Right cardiac atrium (tissue), 5 donors: ENCODE data around the gene NOD2. TPM values are rescaled to one million over a fixed set of nuclear protein-coding genes. Genes with fewer than 3 reads are reported as not detected.
A peak's percentile ranks its signal among the peaks of the same experiment; 100 is the strongest.

Source experiments
- ATAC-seq, 2 donors: fragments of 200-7000 bp; cut with Tn5 transposase; one replicate each; pipeline versions ENCODE4 v1.8.0 to v1.9.1; 2020; ENCODE audit warnings: moderate library complexity in 2 of 2, mild to moderate bottlenecking in 1 of 2
- DNase-seq, 3 donors: peaks; one replicate each; pipeline ENCODE4 v3.0.0-alpha.2; 2020
- H3K27ac ChIP-seq: one replicate; pipeline ENCODE4 v1.5.1; 2013; ENCODE audit warnings: mild to moderate bottlenecking, low read length, control low read depth, moderate library complexity
- H3K27me3 ChIP-seq: one replicate; pipeline ENCODE4 v1.6.1; 2013; ENCODE audit not compliant: control insufficient read depth, insufficient read depth
- H3K4me1 ChIP-seq: one replicate; pipeline ENCODE4 v1.6.1; 2013; ENCODE audit warnings: low read length; ENCODE audit not compliant: control insufficient read depth, insufficient read depth
- H3K4me3 ChIP-seq: one replicate; pipeline ENCODE4 v1.5.1; 2013; ENCODE audit warnings: low read length, control low read depth
- H3K9me3 ChIP-seq: one replicate; pipeline ENCODE4 v1.6.1; 2013; ENCODE audit warnings: low read length; ENCODE audit not compliant: control insufficient read depth
- WGBS: extraction: QIAGEN DNeasy Blood & Tissue Kit; methylation state at CpG from one replicate; pipeline ENCODE4 v1.1.7; 2013; 5-methylcytosine and 5-hydroxymethylcytosine counted together
- intact Hi-C, 4 donors: fragments of 100-400 bp; cut with DNase I; formaldehyde crosslinking; loops; one replicate each; pipeline versions ENCODE4 v1.11.0 to v1.14.0; 2022 to 2023
- polyA plus RNA-seq: library from polyadenylated mRNA; stranded (reverse); fragments of 200-250 nt; gene quantifications from one replicate; pipeline ENCODE4 v1.2.3, GENCODE V29; 2013
- total RNA-seq, 4 donors: library from RNA; stranded (reverse); fragmentation: NEBNext Ultra II Directional; extraction: Animal tissue kit (Norgen Biotek cat#: 25700); gene quantifications; one replicate each; pipeline ENCODE4 v1.2.1, GENCODE V29; 2021
- donor health status: healthy with polysubstance abuse.
- donor health status: DM: no; HTN: yes; CAD: no.
- donor health status: DM: no; HTN: no; CAD: no.
- donor health status: DM: no; HTN: yes; CAD: no; lungs with severe emphysema.
- donor health status: DM: yes; HTN: yes; CAD: no.

The NOD2 gene
- total and polyA plus RNA-seq, 5 donors = 0.52 to 1.5 (median 0.82) TPM

DNA sequence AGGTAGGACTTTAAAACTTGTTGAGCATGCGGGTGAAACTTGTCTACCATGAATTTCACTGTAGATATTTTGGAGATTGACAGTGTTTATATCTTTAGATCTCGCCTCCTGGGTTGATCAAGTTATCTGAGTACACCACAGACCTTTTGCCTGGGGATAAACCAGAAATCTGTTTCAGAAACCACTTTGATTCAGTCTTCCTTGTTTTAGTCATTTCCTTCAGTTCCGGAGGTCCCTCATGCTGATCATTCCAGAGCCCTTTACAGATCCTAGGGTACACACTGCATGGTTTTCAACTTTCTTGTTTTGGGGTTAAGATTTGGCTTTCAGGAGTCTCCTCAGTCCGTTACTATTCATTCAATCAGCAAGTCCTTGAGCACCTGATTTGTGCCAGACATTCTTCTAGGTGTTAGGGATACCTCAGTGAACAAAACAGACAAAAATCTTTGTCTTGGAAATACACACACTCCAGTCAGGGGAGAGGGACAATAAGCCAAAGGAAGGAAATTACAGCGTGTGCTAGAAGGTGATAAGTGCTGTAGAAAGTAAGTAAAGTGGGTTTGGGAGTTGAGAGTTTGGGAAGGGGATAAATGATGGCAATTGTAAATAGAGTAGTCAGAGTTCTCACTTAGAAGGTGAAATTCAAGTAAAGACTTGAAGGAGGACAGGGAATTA lies 12.2 kb downstream of the NOD2 start:
- no peak for DNase-seq
- 67% methylated on average over 5 of the region's 5 CpGs for WGBS

DNA sequence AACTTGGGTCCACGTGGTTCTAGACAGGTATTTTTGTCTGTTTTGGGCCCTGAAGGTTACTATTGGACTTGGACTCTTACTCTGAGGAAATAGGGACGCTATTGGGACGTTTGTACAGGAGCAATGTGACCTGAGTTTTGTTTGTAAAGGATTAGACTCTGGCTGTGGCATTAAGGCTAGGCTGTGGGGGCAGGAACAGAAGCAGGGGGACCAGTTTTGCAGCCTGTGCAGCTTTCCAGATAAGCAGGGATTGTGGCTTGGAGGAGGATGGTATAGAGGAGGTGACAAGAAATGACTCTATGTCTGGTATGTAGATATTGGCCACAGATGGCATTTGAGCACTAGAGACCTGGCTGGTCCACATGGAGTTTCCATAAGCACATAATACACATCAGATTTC lies 12.8 kb downstream of the NOD2 start:
- Histone ChIP-seq H3K4me1 (no peaks in the 10 kb centered on the region), H3K27ac (no peak overlapping the region), H3K9me3 (peaks cover 5% of the 10 kb centered on the region), H3K27me3 (no peaks in the 10 kb centered on the region), H3K4me3 (no peak overlapping the region)
- DNase-seq = no peak
- ATAC-seq = no peak
- intact Hi-C loops = no loop called here
- 61% methylated on average over 3 of the region's 3 CpGs for WGBS

More for the DNA sequence above, 12.2 kb downstream of the NOD2 start:
- H3K9me3 ChIP-seq = peaks cover 5% of the 10 kb centered on the region
- no peak overlapping the region for H3K27ac ChIP-seq
- no peak for ATAC-seq
- H3K4me1 ChIP-seq = no peaks in the 10 kb centered on the region
- no peaks in the 10 kb centered on the region for H3K27me3 ChIP-seq
- H3K4me3 ChIP-seq = no peak overlapping the region
- intact Hi-C loops = no loop called here

DNA sequence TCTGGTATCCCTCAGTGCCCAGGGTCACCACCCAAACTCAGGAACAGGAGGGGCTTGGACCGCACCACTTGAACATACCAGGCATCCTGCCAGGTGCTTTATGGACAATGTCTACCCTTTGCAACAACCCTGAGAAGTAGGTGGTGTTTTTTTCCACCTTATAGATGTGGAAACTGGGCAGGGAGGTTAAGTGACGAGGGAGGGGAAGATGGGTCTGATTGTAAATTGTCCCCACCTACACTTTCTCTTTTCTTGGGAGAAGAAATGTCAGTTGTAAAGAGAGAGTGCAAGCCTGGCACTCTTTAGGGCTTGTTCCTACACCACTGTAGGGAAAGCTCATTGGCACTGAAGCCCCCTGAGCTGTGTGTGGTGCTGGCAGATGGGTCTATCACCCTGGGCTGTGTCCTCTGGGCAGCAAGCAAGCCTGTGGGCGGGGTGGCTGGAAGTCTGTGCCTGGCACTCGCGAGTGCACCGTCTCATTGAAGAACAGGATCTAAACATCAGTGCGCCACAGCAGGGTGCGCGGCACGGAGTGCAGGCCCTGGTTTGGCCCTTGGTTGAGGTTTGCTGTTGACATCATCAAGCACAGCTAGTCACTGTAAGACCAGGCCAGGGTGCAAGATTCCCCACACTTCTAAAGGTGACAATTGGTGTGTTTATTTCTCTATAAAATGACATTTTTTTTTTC lies 15.1 kb downstream of the NOD2 start:
- DNase-seq = peak in 1 of 3 donors; percentile 65
- Histone ChIP-seq H3K27me3 (no peaks in the 10 kb centered on the region), H3K9me3 (peaks cover 5% of the 10 kb centered on the region), H3K4me1 (no peaks in the 10 kb centered on the region), H3K27ac (no peak overlapping the region), H3K4me3 (no peak overlapping the region)
- intact Hi-C loops = no loop called here
- ATAC-seq = no peak
- 77% methylated on average over 10 of the region's 10 CpGs for WGBS

DNA sequence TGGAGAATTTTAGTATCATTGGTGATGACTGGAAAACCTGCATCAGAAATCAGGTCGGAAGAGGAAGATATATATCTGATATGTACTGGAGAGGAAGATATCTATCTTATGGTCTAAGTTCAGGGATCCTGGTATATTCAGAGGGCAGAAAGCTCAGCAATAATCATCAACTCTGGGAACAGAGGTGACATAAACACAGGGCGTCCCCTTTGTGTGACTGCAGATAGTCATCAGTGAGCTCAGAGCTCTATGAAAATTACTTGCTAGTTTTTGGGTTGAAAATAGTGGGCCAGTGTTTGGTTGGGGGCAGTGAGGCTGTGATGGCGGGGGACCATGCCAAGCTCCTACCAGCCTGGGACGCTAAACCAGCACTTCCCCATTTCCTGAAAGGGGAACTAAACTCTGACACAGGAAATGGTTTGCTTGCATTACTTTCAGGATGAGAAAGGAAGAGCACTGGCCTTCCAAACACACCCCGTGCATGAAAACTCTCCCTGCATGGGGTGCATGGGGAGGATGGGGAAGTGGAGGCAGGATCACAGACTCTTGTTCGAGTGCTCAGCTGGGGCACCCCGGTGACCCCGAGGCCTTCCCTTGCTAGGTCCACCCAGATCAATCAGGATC lies 15.8 kb downstream of the NOD2 start:
- WGBS = 66% methylated on average over 8 of the region's 8 CpGs
- no peaks in the 10 kb centered on the region for H3K27me3 ChIP-seq
- no peaks in the 10 kb centered on the region for H3K4me1 ChIP-seq
- H3K4me3 ChIP-seq = no peak overlapping the region
- no peak for DNase-seq
- H3K9me3 ChIP-seq = no peaks in the 10 kb centered on the region
- ATAC-seq = peak; percentile 32 to 37
- intact Hi-C loops = no loop called here
- no peak overlapping the region for H3K27ac ChIP-seq

GRCh38 chr16:50709980-50710379 lies 16.6 kb downstream of the NOD2 start:
- no peaks in the 10 kb centered on the region for H3K4me1 ChIP-seq

GRCh38 chr16:50711040-50711439 lies 17.6 kb downstream of the NOD2 start:
- intact Hi-C loops = no loop called here
- Histone ChIP-seq H3K9me3 (no peaks in the 10 kb centered on the region), H3K4me3 (no peak overlapping the region), H3K27ac (no peak overlapping the region), H3K4me1 (no peaks in the 10 kb centered on the region), H3K27me3 (no peaks in the 10 kb centered on the region)
- WGBS = 96% methylated on average over 21 of the region's 21 CpGs
- no peak for DNase-seq
- ATAC-seq = no peak

More at GRCh38 chr16:50709980-50710379, 16.6 kb downstream of the NOD2 start:
- ATAC-seq = no peak
- intact Hi-C loops = no loop called here
- WGBS = 74% methylated on average over 5 of the region's 5 CpGs
- H3K27ac ChIP-seq = no peak overlapping the region
- DNase-seq = no peak
- H3K9me3 ChIP-seq = no peaks in the 10 kb centered on the region
- no peaks in the 10 kb centered on the region for H3K27me3 ChIP-seq
- H3K4me3 ChIP-seq = no peak overlapping the region

- no peaks in the 10 kb centered on the region for H3K4me1 ChIP-seq
- 67% methylated on average over 25 of the region's 25 CpGs for WGBS
- no peaks in the 10 kb centered on the region for H3K9me3 ChIP-seq
- H3K4me3 ChIP-seq = no peak overlapping the region
- no peak overlapping the region for H3K27ac ChIP-seq
- DNase-seq (peak; percentile 43 to 81 (median 78)), ATAC-seq (peak; percentile 48 to 61)
- intact Hi-C loops = no loop called here
- no peaks in the 10 kb centered on the region for H3K27me3 ChIP-seq
Measured at GRCh38 chr16:50711862-50712559, 18.6 kb downstream of the NOD2 start.

DNA sequence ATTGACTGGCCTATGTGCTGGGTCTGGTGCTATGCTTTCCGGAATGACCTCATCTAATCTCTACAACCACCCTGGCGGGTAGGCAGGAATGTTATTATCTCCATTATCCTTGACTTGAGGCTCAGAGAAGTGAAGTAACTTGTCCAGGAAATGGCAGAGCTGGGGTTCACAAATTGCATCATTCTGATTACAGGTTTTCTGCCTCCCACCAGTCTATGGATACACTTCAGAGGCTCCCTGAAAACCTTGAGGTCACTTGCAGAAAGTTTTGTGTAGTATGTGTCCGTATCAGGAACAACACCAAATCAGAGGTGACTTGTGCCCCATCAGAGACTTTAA lies 19.1 kb downstream of the NOD2 start:
- intact Hi-C loops = no loop called here
- Histone ChIP-seq H3K4me1 (no peaks in the 10 kb centered on the region), H3K27ac (no peak overlapping the region)

GRCh38 chr16:50712956-50713355 lies 19.6 kb downstream of the NOD2 start:
- H3K9me3 ChIP-seq = no peaks in the 10 kb centered on the region
- H3K27me3 ChIP-seq = no peaks in the 10 kb centered on the region
- ATAC-seq (no peak), DNase-seq (no peak)
- H3K4me3 ChIP-seq = no peak overlapping the region
- H3K4me1 ChIP-seq = no peaks in the 10 kb centered on the region
- H3K27ac ChIP-seq = no peak overlapping the region
- WGBS = 67% methylated on average over 4 of the region's 4 CpGs
- intact Hi-C loops = no loop called here

More for the DNA sequence above, 19.1 kb downstream of the NOD2 start:
- no peak for ATAC-seq
- no peak for DNase-seq
- H3K27me3 ChIP-seq = no peaks in the 10 kb centered on the region
- WGBS = 51% methylated on average over 3 of the region's 3 CpGs
- no peaks in the 10 kb centered on the region for H3K9me3 ChIP-seq
- no peak overlapping the region for H3K4me3 ChIP-seq

DNA sequence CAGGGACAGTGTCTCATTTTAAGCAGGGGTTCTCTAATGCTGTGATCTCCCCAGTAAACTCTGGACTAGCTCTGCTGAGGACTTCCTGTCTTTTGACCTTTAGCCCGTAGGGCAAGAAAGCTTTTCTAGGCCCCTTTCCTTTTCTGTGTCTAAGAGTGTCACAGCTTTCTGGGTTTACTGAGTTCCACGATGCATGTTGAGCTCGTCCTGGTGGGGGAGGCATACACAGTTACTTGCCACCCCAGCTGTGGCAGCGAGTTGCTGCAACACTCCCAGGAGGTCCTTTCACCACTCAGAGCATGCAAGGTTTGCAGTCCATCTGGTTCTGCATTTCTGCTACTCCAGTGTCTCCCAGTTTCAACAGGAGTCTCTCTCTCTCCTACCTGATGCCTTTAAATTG lies 23.7 kb downstream of the NOD2 start:
- H3K27ac ChIP-seq = no peak overlapping the region
- DNase-seq (no peak), ATAC-seq (no peak)
- intact Hi-C loops = no loop called here
- no peaks in the 10 kb centered on the region for H3K27me3 ChIP-seq
- no peak overlapping the region for H3K4me3 ChIP-seq
- H3K4me1 ChIP-seq = no peaks in the 10 kb centered on the region
- H3K9me3 ChIP-seq = no peaks in the 10 kb centered on the region
- WGBS = 68% methylated on average over 4 of the region's 4 CpGs

DNA sequence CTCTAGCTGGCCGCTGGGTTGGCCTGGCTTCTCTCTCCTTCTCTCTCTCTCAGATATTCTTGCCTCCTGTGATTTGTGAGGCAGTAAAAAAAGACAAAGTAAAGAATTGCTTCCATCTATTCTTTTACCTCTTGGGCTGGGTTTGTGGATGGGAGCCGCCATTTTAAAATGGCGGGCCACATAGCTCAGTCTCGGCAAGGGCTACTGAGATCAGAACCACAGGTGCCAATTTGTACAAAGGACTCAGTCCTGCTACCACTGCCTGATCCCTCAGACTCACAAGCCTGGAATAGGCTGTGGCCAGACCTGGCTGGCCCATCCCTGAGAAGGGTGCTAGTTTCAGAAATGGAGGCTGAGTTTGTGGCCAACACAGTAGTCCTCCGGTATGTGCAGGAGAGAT lies 24.1 kb downstream of the NOD2 start:
- no peak overlapping the region for H3K4me3 ChIP-seq
- ATAC-seq (no peak), DNase-seq (no peak)
- intact Hi-C loops = no loop called here
- no peaks in the 10 kb centered on the region for H3K4me1 ChIP-seq
- H3K27ac ChIP-seq = no peak overlapping the region
- 87% methylated on average over 5 of the region's 5 CpGs for WGBS
- H3K27me3 ChIP-seq = no peaks in the 10 kb centered on the region
- no peaks in the 10 kb centered on the region for H3K9me3 ChIP-seq
